CD4-positive, alpha-beta T cell (primary cell): ENCODE measurements around the gene KCNMB1. TPM values are rescaled to one million over a fixed set of nuclear protein-coding genes. Genes with fewer than 3 reads are reported as not detected.
"Not testable (repeated sequence)": the region's sequence is repeated elsewhere in the genome, so short reads cannot be mapped to it uniquely, and the experiment has no call there.

Experiments used
- ATAC-seq: fragments of 200-7000 bp; cut with Tn5 transposase; one replicate; pipeline ENCODE4 v1.10.0; 2022; ENCODE audit warnings: mild to moderate bottlenecking; ENCODE audit not compliant: poor library complexity
- CTCF ChIA-PET: fragments of 350-600 bp; sonication (Branson Sonifier 250); formaldehyde crosslinking; loops from one replicate; lab custom pipeline; 2021; ENCODE audit warnings: antibody characterized with exemption, inconsistent platforms; lab: Charles Lee
- POLR2A ChIA-PET: fragments of 350-600 bp; sonication (Branson Sonifier 250); formaldehyde crosslinking; loops from one replicate; lab custom pipeline; 2021; ENCODE audit warnings: antibody characterized with exemption, inconsistent platforms; lab: Charles Lee
- DNase-seq, 14 experiments: peaks; one replicate each; pipeline ENCODE4 v3.0.0-alpha.2; 2013 to 2020; ENCODE audit warnings: mixed read lengths in 2 of 14
- H3K27ac ChIP-seq, 2 donors: one replicate each; pipeline versions ENCODE4 v1.5.1 to v1.7.0; 2013; ENCODE audit warnings: low read length in 2 of 2, low read depth in 1 of 2, mild to moderate bottlenecking in 1 of 2
- H3K27me3 ChIP-seq, 2 experiments: 1 replicate in 1 of 2; 2 replicates in 1 of 2; pipeline versions ENCODE4 v1.6.1 to v1.7.0; 2013; ENCODE audit warnings: low read length in 2 of 2, control low read depth in 1 of 2, mild to moderate bottlenecking in 1 of 2, moderate library complexity in 1 of 2; ENCODE audit not compliant: insufficient read depth in 2 of 2, control insufficient read depth in 1 of 2
- H3K36me3 ChIP-seq: one replicate; pipeline ENCODE4 v1.6.1; 2013; ENCODE audit warnings: low read length, control low read depth; ENCODE audit not compliant: insufficient read depth
- H3K4me1 ChIP-seq: one replicate; pipeline ENCODE4 v1.6.1; 2013; ENCODE audit warnings: low read length, control low read depth; ENCODE audit not compliant: insufficient read depth
- H3K4me3 ChIP-seq: one replicate; pipeline ENCODE4 v1.5.1; 2013; ENCODE audit warnings: mild to moderate bottlenecking, low read length, moderate library complexity
- H3K9me3 ChIP-seq, 2 experiments: 1 replicate in 1 of 2; 2 replicates in 1 of 2; pipeline versions ENCODE4 v1.6.1 to v1.7.0; 2013; ENCODE audit warnings: low read length in 2 of 2, mild to moderate bottlenecking in 2 of 2, control low read depth in 1 of 2, moderate library complexity in 1 of 2; ENCODE audit not compliant: control insufficient read depth in 1 of 2, insufficient read depth in 1 of 2
- H3K27ac Mint-ChIP-seq: one replicate; pipeline ENCODE4 v1.8.0; 2020; ENCODE audit warnings: mixed read lengths
- H3K27me3 Mint-ChIP-seq: one replicate; pipeline ENCODE4 v1.8.0; 2021; ENCODE audit warnings: mixed read lengths
- H3K36me3 Mint-ChIP-seq: one replicate; pipeline ENCODE4 v1.8.0; 2021; ENCODE audit warnings: low read depth, mixed read lengths
- H3K4me1 Mint-ChIP-seq: one replicate; pipeline ENCODE4 v1.8.0; 2021; ENCODE audit warnings: low read depth, mixed read lengths
- H3K4me3 Mint-ChIP-seq: one replicate; pipeline ENCODE4 v1.8.0; 2020; ENCODE audit warnings: mild to moderate bottlenecking, mixed read lengths
- H3K9me3 Mint-ChIP-seq: one replicate; pipeline ENCODE4 v1.8.0; 2020; ENCODE audit warnings: mixed read lengths
- intact Hi-C, 2 experiments: fragments of 100-400 bp; cut with DNase I in 1 of 2; cut with micrococcal nuclease in 1 of 2; formaldehyde crosslinking; loops; one replicate each; pipeline versions ENCODE4 v1.15.1 to v1.9.0; 2023 to 2025; cut with DNase I, micrococcal nuclease
- total RNA-seq, 174 experiments: library from RNA in 2 of 174; stranded (reverse) in 2 of 174; gene quantifications; one replicate each; pipeline ENCODE4 v1.2.3 and lab custom pipeline; 2021 to 2026
- TF ChIP-seq, protein P1 (sequence below): fragments of 200-600 bp; IDR thresholded peaks from one replicate; pipeline ENCODE4 v1.8.0; 2022; ENCODE audit warnings: antibody characterized with exemption, mild to moderate bottlenecking

Gene KCNMB1
- total RNA-seq, 2 experiments from 2014 or later: 0.06 to 0.11 TPM

DNA sequence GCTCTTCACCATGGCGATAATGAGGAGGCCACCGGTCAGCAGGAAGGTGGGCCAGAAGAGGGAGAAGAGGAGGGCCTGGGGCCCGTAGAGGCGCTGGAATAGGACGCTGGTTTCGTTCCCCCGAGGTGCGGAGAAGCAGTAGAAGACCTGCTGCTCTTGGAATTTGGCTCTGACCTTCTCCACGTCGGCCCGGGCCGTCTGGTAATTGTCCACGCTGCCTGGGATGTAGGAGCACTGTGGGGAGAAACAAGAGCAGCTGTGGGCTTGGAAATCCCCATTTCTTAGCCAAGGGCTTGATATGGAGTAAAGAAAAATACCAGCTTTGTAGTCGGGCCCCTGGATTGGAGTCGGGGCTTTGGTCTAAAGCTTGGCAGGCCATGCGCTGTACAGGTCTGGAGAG lies 10.4 kb downstream of the KCNMB1 start:
- H3K27ac Mint-ChIP-seq: no peak overlapping the region
- no peaks in the 10 kb centered on the region for H3K4me1 Mint-ChIP-seq
- H3K4me3 Mint-ChIP-seq: no peak overlapping the region
- intact Hi-C loops: no loop called here
- ATAC-seq (no peak), DNase-seq (no peak)
- no peak overlapping the region for H3K4me3 ChIP-seq
- no peak overlapping the region for H3K27ac ChIP-seq
- no peaks in the 10 kb centered on the region for H3K36me3 ChIP-seq
- no peaks in the 10 kb centered on the region for H3K27me3 ChIP-seq
- H3K36me3 Mint-ChIP-seq: no peaks in the 10 kb centered on the region
- ChIA-PET POLR2A (no interaction called here), CTCF (no interaction called here)
- H3K9me3 Mint-ChIP-seq: no peaks in the 10 kb centered on the region
- H3K4me1 ChIP-seq: no peaks in the 10 kb centered on the region
- no peaks in the 10 kb centered on the region for H3K27me3 Mint-ChIP-seq
- TF ChIP-seq, protein P1, sequence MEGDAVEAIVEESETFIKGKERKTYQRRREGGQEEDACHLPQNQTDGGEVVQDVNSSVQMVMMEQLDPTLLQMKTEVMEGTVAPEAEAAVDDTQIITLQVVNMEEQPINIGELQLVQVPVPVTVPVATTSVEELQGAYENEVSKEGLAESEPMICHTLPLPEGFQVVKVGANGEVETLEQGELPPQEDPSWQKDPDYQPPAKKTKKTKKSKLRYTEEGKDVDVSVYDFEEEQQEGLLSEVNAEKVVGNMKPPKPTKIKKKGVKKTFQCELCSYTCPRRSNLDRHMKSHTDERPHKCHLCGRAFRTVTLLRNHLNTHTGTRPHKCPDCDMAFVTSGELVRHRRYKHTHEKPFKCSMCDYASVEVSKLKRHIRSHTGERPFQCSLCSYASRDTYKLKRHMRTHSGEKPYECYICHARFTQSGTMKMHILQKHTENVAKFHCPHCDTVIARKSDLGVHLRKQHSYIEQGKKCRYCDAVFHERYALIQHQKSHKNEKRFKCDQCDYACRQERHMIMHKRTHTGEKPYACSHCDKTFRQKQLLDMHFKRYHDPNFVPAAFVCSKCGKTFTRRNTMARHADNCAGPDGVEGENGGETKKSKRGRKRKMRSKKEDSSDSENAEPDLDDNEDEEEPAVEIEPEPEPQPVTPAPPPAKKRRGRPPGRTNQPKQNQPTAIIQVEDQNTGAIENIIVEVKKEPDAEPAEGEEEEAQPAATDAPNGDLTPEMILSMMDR: no peak
- no peaks in the 10 kb centered on the region for H3K9me3 ChIP-seq

GRCh38 chr5:170377027-170377426 lies 12.1 kb downstream of the KCNMB1 start:
- no peaks in the 10 kb centered on the region for H3K27me3 ChIP-seq
- Mint-ChIP-seq H3K9me3 (no peaks in the 10 kb centered on the region), H3K4me1 (no peaks in the 10 kb centered on the region), H3K27ac (no peak overlapping the region), H3K4me3 (no peak overlapping the region), H3K36me3 (no peaks in the 10 kb centered on the region), H3K27me3 (no peaks in the 10 kb centered on the region)
- no peak overlapping the region for H3K27ac ChIP-seq
- CTCF ChIA-PET: no interaction called here
- POLR2A ChIA-PET: no interaction called here
- intact Hi-C loops: no loop called here
- H3K4me1 ChIP-seq: no peaks in the 10 kb centered on the region
- no peaks in the 10 kb centered on the region for H3K9me3 ChIP-seq
- ATAC-seq (no peak), DNase-seq (no peak)
- no peak overlapping the region for H3K4me3 ChIP-seq
- H3K36me3 ChIP-seq: no peaks in the 10 kb centered on the region
- TF ChIP-seq, protein P1: no peak

DNA sequence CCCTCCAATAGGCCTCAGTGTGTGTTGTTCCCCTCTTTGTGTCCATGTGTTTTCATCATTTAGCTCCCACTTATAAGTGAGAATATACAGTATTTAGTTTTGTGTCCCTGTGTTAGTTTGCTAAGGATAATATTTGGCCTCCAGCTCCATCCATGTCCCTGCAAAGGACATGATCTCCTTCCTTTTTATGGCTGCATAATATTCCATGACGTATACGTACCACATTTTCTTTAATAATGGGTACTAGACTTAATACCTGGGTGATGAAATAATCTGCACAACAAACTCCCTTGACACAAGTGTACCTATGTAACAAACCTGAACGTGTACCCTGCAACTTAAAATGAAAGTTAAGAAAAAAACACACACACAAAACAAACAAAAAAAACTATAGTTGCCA lies 12.6 kb downstream of the KCNMB1 start:
- H3K27me3 ChIP-seq, ATAC-seq, H3K4me1 Mint-ChIP-seq, intact Hi-C loops, POLR2A ChIA-PET, H3K4me1 ChIP-seq, H3K27ac Mint-ChIP-seq, H3K4me3 Mint-ChIP-seq, H3K27ac ChIP-seq, H3K9me3 ChIP-seq, CTCF ChIA-PET, H3K4me3 ChIP-seq, H3K9me3 Mint-ChIP-seq, H3K36me3 ChIP-seq, H3K27me3 Mint-ChIP-seq, DNase-seq, H3K36me3 Mint-ChIP-seq: not testable (repeated sequence)

DNA sequence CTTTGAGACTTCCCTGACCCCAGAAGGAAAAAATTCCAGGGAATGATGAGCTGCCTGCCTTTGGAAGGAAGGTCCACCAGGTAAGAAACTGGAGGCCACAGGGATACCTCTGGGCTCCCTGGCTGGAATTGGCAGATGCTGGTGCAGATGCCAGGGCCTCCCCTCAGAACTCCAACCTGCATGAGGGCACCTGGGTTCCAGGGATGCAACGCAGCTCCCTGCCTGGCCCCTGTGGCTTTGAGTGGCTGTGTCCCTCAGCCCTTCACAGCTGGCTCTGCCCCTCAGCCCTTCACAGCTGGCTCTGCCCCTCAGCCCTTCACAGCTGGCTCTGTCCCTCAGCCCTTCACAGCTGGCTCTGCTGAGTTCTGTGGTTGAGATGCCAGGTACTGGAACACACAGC lies 13.9 kb downstream of the KCNMB1 start:
- Histone ChIP-seq H3K27me3 (no peaks in the 10 kb centered on the region), H3K9me3 (no peaks in the 10 kb centered on the region), H3K4me1 (no peaks in the 10 kb centered on the region), H3K4me3 (no peak overlapping the region), H3K27ac (no peak overlapping the region), H3K36me3 (no peaks in the 10 kb centered on the region)
- no peak for DNase-seq
- Mint-ChIP-seq H3K4me3 (no peak overlapping the region), H3K9me3 (no peaks in the 10 kb centered on the region), H3K27me3 (no peaks in the 10 kb centered on the region), H3K27ac (no peak overlapping the region), H3K4me1 (no peaks in the 10 kb centered on the region), H3K36me3 (no peaks in the 10 kb centered on the region)
- no peak for ATAC-seq
- ChIA-PET CTCF (no interaction called here), POLR2A (no interaction called here)
- TF ChIP-seq, protein P1: no peak
- intact Hi-C loops: no loop called here
